Gastroesophageal sphincter (tissue), 3 donors: ENCODE data around the gene PLD5.
"Not testable (repeated sequence)": the region's sequence is repeated elsewhere in the genome, so short reads cannot be mapped to it uniquely, and the experiment has no call there.

Experiments
- CTCF ChIP-seq, 4 experiments: fragments of 200-600 bp in 2 of 4; fragments of 450-650 bp in 2 of 4; sonication (generic) in 1 of 4; IDR thresholded peaks; one replicate each; pipeline ENCODE4 v1.5.1; 2017 to 2019; ENCODE audit warnings: antibody characterized with exemption in 4 of 4, mild to moderate bottlenecking in 2 of 4, moderate library complexity in 2 of 4
- POLR2A ChIP-seq, 2 donors: fragments of 450-650 bp; IDR thresholded peaks; one replicate each; pipeline ENCODE4 v1.6.1; 2017; ENCODE audit warnings: antibody characterized with exemption in 2 of 2, mild to moderate bottlenecking in 2 of 2, moderate library complexity in 1 of 2
- POLR2AphosphoS5 ChIP-seq: sonication (generic); formaldehyde crosslinking; IDR thresholded peaks from one replicate; pipeline ENCODE4 v1.6.1; 2017; ENCODE audit warnings: antibody characterized with exemption

GRCh38 chr1:242314085-242314649 is 210.3 kb downstream of the PLD5 start:
- TF ChIP-seq POLR2A (IDR thresholded peaks at IDR 0.05); CTCF (IDR thresholded peaks at IDR 0.05); POLR2AphosphoS5: not testable (repeated sequence)
